AG10803 (cell line): ENCODE data around the gene ESPN.
"Not testable (repeated sequence)": the region's sequence is repeated elsewhere in the genome, so short reads cannot be mapped to it uniquely, and the experiment has no call there.

Source experiments
- DNase-seq: peaks from one replicate; pipeline ENCODE4 v3.0.0; 2010; ENCODE audit warnings: low read depth
- H3K4me3 ChIP-seq: 2 replicates; pipeline ENCODE4 v1.5.1; 2011; ENCODE audit warnings: mild to moderate bottlenecking, low read length, control low read depth
- CTCF ChIP-seq: conservative IDR thresholded peaks from 2 replicates; pipeline ENCODE4 v1.5.1; 2011; ENCODE audit warnings: mild to moderate bottlenecking, low read length, control low read depth, inconsistent platforms

ESPN gene

GRCh38 chr1:6434186-6434585, 9.6 kb downstream of the ESPN start:
- no peak for DNase-seq
- no peak overlapping the region for H3K4me3 ChIP-seq
- TF ChIP-seq CTCF: no peak

GRCh38 chr1:6435129-6435528, 10.6 kb downstream of the ESPN start:
- DNase-seq: no peak
- TF ChIP-seq CTCF: no peak
- H3K4me3 ChIP-seq: no peak overlapping the region

- H3K4me3 ChIP-seq: no peak overlapping the region
- no peak for TF ChIP-seq CTCF
- no peak for DNase-seq
These were observed 11.0 kb downstream of the ESPN start for GRCh38 chr1:6435547-6435946.

- DNase-seq, H3K4me3 ChIP-seq: not testable (repeated sequence)
These were observed 11.7 kb downstream of the ESPN start for GRCh38 chr1:6436277-6436676.

- DNase-seq: not testable (repeated sequence)
These were observed 12.6 kb downstream of the ESPN start for GRCh38 chr1:6437012-6437700.

GRCh38 chr1:6438047-6438525, 13.5 kb downstream of the ESPN start:
- peak; percentile 87 for TF ChIP-seq CTCF
- no peak for DNase-seq
- no peak overlapping the region for H3K4me3 ChIP-seq

More at GRCh38 chr1:6437012-6437700, 12.6 kb downstream of the ESPN start:
- not testable (repeated sequence) for H3K4me3 ChIP-seq

- DNase-seq: peak; percentile 17
- no peak for TF ChIP-seq CTCF
- H3K4me3 ChIP-seq: no peak overlapping the region
These were observed 15.9 kb downstream of the ESPN start for GRCh38 chr1:6440198-6441126.

GRCh38 chr1:6441586-6441985, 17.0 kb downstream of the ESPN start:
- no peak for TF ChIP-seq CTCF
- no peak overlapping the region for H3K4me3 ChIP-seq
- DNase-seq: no peak
